GM21526 (cell line): Measurements from ENCODE around the gene CITED2.
"Not testable (repeated sequence)": the region's sequence is repeated elsewhere in the genome, so short reads cannot be mapped to it uniquely, and the experiment has no call there.

Source experiments
- ATAC-seq: cut with Tn5 transposase; IDR thresholded peaks from one replicate; pipeline ENCODE4 v1.9.1; 2021; ENCODE audit warnings: moderate library complexity; ENCODE audit not compliant: unreplicated experiment, low FRiP score

CITED2 gene

DNA sequence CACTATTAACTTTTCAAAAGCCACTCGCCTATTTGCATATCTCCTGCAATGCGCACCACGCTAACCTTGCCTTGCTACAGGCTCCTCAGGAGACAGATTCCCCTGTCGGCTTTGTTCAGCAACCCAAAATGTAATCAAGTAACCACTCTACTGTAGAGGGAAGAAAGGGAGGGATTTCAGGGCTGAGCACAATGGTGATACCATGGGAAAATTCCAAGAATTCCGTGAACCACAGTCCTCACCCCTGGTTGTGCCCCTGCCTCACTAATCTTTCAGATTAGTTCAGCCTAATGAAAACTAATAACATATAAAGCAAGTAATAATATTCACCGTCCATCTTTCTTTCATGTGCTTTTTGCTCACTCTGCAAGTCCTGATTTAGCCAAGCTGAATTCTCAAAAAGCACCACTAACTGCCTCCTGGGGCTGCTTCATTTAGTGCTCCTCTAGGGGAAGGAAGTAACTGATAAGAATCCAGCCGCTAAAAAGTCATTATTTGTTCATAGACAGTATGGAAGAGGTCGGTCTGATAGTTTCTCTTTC lies 6.6 kb downstream of the CITED2 start:
- no peak for ATAC-seq

DNA sequence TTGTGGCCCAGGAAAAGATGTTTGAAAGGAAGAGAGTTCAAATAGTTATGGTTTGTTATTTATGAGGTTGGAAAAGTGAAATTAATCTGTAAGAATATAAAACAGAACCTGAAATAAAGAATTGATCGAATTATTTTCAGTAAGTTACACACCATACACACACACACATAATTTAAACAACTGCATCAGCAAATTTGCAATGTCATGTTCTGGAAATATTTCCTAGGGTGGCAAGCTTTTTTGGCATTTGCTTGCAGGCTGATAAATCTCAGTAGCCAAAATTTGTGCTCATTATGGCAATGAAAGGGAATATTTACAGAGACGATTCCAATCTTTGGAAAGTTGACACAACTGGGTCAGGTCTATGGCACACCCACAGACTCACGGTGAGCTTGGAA lies 9.5 kb downstream of the CITED2 start:
- ATAC-seq, result no peak

GRCh38 chr6:139364302-139364981 lies 10.0 kb downstream of the CITED2 start:
- no peak for ATAC-seq

- ATAC-seq, result not testable (repeated sequence)
Measured at GRCh38 chr6:139363797-139364196, 10.7 kb downstream of the CITED2 start.

DNA sequence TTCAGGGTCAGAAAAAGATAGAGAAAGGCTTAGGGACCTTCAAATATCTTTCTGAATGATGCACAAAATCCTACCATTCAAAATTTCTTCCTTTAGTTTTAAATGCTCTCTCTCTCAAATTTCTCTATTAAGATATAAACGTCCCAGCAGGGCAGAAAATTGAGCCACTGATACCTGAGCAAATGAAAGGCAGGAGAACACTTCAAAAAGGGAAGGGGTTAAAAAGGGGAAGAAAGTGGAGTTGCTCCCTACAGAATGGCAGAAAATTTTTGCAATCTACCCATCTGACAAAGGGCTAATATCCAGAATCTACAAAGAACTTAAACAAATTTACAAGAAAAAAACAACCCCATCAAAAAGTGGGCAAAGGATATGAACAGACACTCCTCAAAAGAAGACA lies 11.3 kb downstream of the CITED2 start:
- not testable (repeated sequence) for ATAC-seq

DNA sequence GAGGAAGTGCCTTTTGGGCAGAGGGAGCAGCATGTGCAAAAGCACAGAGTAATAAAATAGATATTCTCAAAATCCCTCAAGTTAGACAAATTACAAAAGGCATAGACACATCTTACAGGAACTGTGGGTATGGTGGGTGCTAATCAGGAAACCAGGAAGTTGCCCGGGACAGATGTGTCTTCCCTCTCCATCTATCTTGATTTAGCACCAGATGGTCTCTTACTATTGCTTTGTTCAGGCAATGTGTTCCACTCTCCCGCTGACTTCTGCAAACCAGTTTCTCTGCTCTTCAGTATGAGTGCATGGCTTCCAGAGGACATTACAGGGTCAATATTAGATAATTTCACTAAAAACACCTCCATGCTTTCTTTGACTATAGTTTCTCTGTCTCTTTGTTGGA lies 13.2 kb downstream of the CITED2 start:
- ATAC-seq, result no peak

- no peak for ATAC-seq
Measured at GRCh38 chr6:139356924-139357323, 17.5 kb downstream of the CITED2 start.

DNA sequence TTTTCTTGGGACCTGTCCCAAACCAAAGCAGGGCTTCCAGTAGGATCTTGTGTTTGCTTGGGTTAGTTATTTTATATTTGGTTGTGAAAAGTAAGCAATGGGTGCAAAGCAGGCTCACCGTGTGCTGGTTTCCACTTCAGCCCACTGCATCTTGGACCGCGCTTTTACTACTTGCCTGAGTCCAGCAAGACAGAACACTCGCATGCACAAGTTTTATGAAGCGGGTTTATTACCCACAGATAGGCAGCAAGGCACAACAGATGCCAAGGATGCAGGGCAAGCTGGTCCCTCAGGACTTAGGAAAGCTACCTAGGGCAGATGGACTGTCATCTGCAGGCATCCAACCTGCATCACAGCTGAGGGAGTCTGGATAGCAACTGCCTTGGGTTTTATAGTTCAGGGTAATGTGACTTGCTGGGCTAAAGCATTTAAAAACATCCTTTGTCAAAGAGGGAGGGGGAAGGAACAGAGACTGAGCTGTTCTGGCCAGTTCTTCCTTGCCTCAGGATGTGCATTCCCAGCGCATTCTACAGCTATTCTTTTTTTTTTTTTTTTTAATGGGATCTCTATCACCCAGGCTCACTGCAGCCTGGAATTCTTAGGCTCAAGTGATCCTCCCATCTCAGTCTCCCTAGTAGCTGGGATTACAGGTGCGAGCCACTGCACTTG lies 18.5 kb downstream of the CITED2 start:
- no peak for ATAC-seq

DNA sequence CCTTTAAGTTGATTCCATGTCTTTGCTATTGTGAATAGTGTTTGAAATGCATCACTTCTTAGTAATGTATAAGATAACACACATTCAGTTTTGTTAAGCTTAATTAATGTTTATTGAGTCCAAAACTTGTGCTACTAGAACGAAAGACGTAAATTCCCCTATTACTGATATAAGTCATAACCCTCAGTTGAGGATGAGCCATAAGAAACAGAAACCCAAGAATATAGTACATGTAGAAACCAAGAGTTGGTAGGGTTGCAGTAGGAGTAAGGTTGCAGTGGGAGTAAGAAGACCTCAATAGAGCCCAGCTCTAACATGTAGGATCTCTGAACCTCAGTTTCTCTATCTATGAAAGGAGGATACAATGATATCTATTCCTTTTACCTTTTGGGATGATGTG lies 19.3 kb downstream of the CITED2 start:
- ATAC-seq, result no peak

- ATAC-seq, result no peak
Measured at GRCh38 chr6:139354189-139354588, 20.3 kb downstream of the CITED2 start.

- no peak for ATAC-seq
Measured at GRCh38 chr6:139349464-139350020, 24.9 kb downstream of the CITED2 start.

- ATAC-seq, result no peak
Measured at GRCh38 chr6:139346392-139346791, 28.1 kb downstream of the CITED2 start.

- ATAC-seq, result no peak
Measured at GRCh38 chr6:139344186-139344963, 30.1 kb downstream of the CITED2 start.

- no peak for ATAC-seq
Measured at GRCh38 chr6:139343052-139343750, 31.2 kb downstream of the CITED2 start.

DNA sequence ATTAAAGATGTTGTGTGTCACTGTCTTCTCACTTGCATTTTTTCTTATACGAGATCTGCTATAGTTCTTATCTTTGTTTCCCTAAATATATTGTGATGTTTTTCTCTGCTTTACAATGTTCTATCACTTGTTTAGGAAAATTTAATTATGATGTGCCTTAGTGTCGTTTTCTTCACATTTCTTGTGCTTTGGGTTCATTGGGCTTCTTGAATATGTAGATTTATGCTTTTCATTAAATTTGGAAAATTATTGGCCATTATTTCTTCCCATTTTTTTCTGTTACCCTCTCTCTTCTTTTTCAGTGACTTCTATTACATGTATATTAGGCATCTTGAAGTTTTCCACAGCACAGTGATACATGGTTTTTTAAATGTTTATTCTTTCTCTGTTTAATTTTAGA lies 33.4 kb downstream of the CITED2 start:
- no peak for ATAC-seq

DNA sequence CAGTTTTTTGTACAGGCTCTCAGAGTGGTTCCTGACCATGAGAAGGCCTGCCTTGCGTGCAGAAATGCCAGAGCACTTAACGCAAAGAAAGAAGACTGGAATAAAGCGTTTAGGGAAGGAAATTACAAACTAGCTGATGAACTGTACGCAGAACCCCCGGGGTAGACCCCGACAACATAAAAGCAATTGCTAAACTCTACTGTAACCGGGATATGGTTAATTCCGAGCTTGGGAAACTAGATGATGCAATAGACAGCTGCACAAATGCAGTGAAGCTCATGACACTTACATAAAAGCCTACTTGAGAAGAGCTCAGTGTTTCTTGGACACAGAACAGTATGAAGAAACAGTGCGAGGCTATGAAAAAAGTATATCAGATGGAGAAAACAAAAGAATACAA lies 35.7 kb downstream of the CITED2 start:
- no peak for ATAC-seq

DNA sequence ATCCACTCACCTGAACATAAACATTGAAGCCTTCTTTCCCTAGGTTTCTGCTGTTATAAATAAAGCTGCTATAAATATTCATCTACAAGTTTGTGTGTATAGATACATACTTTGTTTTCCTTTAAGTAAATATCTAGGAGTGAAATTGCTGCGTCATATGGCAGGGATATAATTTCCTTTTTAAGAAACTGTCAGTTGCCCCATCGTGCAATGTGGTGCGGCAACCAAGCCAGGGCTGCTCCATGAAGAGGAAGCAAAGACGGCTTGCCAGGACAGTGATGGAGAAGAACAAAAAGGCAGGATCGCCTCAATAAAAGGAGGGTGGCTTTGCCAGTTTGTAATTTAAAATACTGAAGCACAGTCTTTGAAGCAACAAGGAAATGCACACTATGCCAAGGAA lies 36.6 kb downstream of the CITED2 start:
- ATAC-seq, result no peak

- no peak for ATAC-seq
Measured at GRCh38 chr6:139337001-139337400, 37.4 kb downstream of the CITED2 start.

GRCh38 chr6:139336488-139336887 lies 38.0 kb downstream of the CITED2 start:
- ATAC-seq, result no peak

DNA sequence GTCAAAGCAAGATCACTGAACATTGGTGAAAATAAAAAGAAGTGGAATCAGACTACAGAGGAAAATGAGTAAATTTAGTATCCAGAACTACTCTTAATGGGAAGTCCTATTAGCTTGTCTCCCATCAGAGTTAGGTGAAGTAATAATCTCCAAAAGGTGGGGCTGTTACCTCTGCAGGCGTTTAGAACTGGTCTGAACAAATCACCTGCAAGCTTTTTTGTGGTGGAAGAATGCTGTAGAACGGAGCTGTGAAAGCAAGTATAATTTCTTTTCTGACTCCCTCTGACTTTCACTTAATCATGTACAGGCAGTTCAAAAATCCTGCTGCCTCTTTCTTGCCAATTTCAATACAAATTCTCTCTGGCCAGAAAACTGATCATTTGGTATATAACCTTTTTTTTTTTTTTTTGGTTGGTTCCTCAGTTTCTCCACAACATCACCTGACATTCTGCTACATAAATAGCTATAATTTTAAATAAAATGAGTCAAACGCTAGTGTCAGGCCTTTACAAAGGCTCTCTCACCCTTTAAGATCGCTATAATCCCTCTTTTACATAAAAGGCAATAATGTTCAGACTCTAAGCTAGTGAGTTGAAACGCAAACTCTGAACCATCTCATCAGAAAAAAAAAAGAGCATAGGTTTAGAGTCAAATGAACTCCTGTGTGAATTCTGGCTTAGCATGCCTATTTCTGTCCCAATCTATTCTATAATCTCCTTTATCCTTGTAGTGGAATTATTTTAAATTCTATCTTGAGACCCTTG lies 38.8 kb downstream of the CITED2 start:
- ATAC-seq, result no peak
